GM19328 (cell line): Measurements from ENCODE around the gene HES5.

ENCODE experiments used
- ATAC-seq: cut with Tn5 transposase; IDR thresholded peaks from one replicate; pipeline ENCODE4 v1.9.1; 2021; ENCODE audit warnings: mild to moderate bottlenecking, moderate library complexity; ENCODE audit not compliant: unreplicated experiment

Gene HES5

DNA sequence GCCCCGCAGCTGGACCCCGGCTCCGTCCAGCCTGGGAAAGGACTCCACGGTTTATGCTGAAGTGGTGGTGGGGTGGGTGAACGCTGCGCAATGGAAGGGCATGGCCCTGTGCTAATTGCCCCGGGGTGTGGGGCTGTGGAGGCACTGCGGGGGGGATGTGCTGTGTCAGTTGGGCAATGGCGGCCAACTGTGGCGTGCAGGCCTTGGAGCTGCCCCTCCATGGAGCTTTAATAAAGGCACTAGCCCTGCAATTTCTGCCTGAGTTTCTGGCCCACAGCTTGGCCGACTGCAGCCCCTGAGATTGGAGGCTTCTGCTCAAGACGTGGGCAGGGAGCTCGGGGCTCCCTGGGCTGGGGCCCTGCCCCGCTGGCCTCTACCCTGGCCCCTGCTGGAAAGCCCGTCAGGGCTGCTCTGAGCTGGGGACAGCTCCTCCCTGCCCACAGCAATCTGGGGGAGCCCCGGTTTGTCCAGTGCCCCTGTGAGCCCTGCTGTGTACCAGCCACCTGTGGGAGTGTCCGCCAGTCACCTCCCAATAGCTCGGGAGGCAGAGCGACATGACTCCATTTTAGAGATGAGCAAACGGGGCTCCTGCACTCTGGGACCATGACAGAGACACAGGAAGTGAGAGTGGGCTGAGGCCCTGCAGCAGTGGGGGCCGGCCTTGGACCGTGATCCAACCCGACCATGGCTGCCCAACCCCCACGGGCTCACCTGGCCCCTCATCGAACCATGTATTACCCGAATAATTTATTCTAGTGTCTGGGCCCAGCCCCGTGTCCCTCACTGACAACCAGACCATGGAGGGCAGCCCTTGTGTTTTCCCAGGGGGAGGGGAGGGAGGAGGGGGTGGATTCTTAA lies 17.4 kb upstream of the HES5 start:
- ATAC-seq = no peak

DNA sequence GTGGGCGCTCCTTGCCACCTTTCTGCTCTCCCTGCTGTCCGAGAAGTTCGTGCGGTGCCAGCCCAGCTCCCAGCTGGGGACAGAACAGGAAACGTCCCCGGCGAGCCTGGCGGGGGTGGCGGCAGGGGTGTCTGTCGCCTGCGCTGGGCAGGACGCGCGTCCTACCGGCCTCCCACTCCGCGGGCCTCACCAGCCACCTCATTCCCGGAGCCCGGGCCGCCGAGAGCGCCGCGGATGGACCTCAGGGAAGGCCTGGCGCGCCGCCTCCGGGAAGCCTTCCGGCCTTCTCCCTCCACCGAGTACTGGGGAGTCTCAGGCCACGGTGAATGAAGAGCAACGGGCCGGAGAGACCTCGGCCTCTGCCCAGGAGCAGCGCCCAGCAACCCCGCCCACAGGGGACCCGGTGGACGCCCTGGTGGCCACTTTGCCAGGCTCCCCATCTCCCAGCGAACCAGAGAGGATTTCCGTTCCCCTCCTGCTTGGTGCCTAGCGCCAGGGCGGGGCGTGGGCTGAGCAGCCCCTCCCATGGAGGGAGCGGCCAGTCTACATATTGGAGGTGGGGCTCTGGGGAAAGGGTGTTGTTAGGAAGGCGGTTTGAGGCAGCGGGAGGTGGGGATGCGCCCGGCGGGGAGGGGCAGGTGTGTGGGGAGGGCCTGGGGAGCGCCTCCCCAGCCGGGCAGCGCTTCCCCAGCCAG lies 16.6 kb upstream of the HES5 start:
- ATAC-seq = peak; percentile 30

DNA sequence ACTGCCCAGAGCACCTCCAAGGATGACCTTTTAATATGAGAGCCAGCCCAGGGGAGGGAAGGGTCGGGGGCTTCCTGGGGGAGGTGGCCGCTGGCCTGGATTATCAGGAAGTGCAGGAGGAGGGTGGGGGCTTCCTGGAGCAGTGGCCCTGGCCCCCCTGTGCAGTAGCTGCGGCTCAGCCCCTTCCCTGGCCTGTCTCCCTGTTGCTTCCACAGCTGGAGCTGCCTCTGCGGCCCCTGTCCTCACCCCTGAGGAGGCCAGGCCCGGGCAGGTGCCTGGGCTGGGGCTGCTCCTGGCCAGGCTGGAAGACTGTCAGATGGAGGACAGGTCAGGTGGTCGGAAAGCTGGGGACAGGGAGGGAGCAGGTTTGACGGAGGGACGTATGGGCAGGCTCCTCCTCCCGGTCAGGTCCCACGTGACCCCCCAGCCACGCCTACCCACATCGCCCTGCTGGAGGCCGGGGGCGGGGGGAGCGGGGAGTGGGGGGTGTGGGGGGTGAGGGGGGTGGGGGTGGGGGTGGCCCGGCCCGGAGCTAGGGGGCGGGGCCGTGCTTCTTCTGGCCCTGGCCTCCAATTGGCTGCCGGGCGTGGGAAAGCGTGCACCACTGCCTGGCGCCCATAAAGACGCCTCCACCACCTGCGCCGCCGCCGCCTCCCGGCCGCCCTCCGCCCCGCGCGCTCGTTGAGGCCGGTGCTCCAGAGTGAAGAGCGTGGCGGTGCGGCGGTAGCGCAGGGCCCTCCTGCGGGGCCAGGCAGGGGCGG lies 15.9 kb upstream of the HES5 start:
- peak; percentile 36 for ATAC-seq

DNA sequence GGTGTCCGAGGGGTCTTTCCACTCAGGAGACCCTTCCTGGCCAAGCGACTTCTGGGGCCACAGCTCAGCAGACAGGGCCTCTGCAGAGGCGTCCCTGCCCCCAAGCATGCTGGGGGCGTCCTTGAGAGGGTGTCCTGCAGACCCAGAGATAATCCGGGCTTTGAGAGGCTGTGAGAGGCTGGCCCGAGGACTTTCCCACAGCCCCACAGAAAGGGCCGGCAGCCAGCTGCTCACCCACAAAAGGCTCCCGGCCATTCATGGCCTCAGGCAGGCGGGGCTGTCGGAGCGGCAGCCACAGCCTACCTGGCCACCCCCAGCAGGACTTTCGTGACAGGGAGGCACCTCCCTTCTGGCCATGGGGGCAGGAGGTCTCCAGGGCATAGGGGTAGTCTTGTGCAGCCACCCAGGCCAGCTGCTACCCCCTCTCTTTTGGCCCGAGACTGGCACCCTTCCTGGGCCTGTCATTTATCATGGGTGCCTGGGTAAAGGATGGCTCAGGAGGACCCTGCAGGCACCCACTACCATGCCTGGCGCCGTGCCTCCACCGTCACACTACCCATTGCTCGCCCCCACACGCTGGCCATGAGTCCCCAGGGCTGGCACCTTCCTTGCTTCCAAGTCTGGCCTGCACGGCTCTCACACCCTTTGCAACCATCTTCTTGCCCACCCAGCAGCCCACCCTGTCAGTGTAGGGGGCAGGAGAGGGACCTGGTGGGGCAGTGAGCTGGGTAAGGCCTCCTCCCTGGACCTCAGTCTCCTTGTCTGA lies 15.0 kb upstream of the HES5 start:
- ATAC-seq = no peak

DNA sequence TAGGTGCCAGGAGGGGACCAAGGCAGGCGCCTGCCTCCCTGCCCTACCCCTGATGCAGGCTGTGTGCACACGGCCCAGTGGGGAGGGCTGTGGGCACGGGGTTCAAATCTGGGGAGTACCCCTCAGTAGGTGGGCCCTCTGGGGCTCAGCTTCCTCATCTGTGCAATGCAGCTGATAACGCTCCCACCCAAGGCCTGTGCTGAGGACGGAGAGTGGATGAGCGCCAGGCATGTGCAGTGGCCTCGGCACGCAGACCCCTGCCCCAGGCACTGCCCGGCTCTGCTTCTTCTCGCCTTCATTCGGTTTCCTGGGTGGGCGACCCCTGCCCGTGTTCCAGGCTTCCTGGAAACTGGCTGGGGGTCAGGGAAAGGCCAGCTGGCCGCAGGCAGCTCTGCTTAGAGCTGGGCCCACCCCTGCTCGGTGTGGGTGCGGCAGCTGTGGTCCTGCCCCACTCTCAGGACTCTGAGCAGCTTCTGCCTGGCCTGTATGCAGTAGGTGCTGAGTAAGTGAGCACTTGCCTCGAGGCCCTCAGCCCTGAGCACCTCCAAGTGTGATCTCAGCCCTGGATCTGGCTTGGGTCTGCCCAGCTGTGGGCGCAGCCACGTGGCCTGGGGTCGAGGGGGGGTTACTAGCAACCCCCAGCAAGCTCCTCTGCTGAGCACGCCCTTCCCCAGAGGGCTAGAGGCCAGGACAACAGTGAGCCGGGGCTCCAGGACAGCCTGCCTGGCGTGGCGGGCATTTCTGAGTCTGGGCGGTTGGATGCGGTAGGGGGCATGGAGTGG lies 14.2 kb upstream of the HES5 start:
- no peak for ATAC-seq

DNA sequence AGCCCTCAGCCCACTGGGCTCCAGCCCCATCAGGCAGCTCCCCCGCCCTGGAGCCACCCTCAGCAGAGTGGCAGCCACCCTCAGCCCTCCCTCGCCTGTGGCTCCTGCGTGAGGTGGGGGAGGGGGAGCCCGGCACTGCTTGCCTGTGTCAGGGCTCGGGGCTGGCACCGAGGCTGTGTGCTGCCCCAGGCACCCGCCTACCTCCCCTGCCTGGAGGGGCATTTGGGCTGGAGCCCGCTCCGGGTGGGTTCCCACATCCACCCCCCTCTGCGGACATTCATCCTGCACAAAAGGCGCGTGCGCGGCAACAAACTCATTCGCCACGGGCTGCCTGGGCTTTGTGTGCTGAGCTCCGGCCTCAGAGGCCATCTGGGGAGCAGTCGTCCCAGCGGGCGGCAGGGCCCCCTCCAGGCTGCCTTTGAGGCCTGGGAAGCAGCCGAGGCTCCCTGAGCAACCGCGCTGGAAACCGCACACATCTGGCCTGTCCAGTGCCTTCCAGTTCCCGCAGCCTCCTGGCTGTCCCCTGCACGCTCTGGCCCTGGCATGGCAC lies 13.6 kb upstream of the HES5 start:
- ATAC-seq = no peak

DNA sequence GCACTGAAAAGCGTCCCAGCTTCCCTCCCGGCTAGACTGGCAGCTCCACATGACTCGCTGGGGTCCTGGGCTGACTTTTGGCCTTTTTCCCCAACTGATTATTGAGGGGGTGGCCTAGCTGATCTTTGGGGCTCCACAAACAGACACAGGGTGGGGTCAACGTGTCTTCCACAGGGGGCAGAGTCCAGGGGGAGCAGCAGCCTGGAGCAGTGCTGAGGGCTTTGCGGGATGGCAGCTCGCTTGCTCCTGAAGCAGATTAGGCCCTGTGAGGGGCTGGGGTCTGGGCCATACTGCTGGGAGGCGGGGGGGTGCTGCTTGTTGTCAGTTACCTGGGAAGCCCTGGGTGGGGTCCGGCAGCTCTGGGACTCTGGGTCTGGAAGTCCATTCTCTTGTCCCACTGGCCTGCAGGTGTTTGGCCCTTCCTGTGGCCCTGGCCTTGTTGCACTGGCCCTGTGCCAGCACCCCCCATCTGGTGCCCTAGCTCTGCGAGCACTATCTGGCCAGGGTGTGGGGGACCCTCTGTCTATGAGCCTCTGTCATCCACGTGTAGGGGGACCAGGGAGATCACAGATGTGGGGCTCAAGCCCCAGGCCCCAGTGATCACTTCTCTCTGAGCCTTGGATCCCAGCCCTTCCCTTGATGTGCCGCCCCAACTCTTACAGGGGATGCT lies 12.3 kb upstream of the HES5 start:
- no peak for ATAC-seq

DNA sequence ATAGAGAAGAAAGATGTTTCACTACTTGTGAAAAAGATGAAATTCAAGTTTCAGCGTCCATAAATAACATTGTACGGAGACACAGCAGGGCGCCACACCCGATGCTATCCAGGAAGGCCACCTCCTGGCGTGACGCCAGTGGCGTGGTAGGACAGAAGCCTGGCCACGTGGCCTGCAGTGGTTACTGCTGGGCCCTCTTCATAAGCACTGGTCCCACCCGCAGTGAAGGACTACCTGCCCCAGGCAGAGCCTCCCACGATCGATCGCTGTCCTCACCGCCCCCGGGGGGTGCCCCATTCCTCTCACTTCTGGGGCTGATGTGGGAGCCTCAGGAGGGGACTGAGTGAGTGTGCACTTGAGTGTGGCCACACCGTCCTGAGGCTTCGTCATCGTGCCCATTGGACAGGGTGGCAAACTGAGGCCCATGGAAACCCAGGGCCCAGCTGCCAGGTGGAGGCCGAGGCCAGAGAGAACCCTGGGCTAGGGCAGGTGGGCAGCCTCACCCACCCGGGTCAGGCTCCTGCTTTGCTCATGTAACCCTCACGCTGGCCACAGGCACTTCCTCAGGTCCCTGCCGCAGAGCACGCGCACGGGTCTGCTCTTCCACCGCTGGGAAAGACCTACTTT lies 11.7 kb upstream of the HES5 start:
- ATAC-seq = no peak

DNA sequence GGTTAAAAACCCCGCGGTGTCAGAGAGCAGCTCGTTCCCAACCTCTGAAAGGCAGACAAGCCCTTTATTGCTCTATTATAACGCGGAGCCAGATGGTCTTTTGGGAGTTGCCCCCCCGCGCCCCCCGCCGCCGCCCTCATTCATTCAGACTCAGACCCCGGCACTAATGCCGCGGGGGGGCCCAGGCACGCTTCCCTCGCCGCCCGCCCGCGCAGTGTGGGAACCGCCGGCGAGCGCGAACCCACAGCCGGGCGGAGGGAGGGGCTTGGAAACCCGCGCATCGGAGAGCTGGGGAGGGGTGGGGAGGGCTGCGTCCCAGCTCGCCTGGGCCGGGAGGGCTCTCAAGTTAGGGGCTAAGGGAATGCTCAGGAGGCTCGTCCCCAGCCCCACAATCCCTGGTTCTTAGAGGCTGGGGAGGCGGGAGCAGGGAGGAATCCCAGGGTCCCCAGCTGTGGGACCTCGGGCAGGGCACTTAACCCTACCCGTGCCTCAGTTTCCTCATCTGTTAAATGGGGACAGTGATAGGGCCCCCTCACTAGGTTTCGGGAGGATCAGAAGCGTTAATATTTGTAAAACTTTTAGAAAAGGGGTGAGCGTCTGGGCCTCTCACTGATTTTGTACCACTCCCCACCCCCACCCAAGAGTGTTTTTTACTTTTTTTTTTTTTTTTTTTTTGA lies 10.9 kb upstream of the HES5 start:
- no peak for ATAC-seq

DNA sequence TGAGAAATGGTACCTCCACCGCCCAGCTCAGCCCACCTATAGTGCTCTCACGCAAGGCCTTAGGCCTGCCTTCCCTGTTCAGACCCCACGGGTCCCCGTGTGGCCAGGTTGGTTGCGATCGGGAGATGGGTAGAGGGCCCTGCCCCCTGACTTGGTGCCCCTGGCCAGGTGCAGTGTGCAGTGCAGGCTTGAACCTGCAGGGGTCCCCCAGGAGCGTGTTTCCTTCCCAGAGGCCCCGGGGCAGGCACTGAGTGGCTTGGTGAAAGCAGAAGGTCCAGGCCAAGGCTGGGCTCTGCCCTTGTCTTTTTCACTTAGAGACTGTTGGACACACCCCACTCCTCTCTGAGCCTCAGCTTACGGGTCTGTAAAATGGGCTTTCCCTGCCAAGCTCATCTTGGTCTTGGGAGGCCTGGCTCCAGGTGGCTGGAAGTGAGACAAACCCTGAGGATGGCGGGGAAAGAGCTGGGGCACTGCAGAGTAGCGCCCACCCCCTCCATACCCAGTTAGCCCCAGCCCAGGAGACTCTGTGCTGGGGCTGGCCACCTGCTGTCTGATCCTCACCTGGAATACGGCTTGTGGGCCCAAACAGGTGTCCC lies 9.3 kb upstream of the HES5 start:
- ATAC-seq = no peak

DNA sequence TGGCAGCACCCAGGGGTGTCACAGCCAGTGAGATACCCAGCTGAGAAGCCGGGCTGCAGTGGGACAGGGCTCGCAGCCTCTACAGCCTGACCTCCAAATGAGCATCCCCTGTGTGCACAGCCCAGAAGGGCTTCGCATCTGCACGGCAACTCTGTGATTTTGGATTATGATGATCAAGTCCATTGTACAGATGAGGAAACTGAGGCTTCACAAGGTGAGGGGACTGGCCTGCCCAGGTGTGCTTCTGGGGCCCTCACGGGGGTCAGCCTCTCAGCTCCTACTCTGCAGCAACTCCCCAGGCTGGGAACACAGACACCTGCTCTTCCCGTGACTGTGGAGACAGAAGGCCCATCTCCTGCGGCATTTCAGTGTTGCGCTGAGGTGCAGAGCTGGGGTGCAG lies 8.8 kb upstream of the HES5 start:
- no peak for ATAC-seq

DNA sequence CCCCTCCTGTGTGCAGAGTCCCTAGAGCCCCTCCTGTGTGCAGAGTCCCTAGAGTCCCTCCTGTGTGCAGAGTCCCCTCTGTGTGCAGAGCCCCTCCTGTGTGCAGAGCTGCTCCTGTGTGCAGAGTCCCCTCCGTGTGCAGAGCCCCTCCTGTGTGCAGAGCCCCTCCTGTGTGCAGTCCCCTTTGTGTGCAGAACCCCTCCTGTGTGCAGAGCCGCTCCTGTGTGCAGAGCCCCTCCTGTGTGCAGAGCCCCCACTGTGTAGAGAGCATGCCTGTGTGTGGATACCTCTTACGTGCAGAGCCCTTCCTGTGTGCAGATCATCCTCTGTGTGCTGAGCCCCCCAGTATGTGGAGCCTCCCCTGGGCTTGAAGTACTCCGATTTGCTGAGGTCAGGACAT lies 8.3 kb upstream of the HES5 start:
- no peak for ATAC-seq

DNA sequence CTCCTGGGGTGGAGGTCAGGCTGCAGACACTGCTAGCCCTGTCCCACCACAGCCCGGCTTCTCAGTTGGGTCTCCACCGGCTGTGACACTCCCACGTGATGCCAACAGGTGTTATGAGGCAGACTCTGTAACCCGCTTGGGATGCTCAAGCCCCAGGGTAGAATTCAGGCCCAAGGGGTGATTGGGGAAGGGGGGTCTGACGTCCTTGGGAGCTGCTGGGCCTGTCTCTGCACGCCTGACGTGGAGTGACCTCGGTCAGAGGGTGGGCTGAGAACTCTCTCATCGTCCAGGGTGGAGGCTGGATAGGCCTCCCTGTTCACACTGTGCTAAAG lies 7.7 kb upstream of the HES5 start:
- ATAC-seq = no peak

DNA sequence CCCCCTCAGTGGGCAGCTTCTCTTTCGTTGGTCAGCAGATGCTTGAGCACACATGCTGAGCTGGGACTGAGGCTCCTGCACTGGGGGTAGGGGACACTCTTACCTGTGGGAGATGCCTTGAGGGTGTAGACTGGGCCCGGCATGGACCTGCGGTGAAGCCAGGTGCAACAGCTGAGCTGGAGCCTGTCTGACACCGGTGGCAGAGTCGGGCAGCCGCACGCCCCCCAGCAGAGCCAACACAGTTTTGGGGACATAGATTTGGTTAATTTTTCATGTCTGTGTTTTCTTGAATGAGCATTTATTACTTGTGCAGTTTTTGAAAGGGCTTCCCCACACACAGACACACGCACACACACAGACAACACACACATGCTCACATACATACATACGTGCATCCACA lies 5.9 kb upstream of the HES5 start:
- ATAC-seq = no peak

DNA sequence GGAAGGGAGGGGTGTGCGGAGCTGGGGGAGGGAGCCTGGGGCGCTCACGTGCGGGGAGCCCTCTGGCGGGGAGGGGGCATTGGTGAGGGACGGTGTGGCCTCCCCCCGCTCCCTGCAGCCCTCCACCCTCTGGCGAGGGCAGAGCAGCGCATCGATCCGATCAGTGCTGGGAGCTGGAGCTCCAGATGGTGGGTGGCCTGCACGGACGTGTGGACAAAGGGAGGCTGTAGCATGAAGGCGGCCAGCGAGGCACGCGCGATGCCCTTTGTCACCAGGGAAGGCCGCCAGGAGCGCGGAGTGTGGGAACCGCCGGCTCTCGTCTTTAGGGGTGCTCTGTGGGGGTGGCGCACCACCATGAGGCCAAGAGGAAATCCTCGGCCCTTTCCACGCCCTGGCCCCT lies 5.4 kb upstream of the HES5 start:
- no peak for ATAC-seq

DNA sequence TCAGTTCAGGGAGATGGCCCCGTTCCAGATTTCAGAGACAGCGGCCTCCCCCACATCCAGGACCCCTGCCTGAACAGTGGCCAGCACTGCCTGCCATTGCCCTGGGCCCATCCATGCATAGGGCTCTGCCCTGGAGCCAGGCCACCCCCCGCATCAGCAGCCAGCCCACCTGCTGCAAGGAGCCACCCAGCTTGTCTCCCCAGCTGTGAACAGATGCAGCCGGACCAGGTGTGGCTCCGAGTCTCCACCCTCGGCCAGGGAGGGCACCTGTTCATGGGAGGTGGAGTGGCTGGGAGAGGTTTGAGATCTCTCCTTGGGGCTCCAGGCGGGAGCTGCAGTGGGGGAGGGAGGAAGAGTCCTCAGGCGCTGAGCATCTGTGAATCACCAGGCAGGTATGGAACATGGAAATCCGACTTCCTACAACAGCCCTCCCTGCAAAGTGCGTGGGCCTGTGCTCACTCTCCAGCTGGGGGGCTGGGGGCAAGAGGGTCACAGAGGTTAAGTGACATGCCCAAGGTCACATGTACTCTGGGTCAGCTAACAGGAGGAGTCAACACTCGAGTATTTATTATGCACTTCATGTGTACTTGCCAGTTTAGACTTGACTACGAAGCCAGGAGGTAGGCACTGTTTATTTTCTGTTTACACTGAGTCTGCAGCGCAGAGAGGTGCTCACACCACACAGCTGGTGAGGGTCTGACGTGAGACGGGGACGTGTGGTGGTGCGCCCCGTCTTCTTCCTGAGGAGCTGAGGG lies 4.8 kb upstream of the HES5 start:
- ATAC-seq = no peak

DNA sequence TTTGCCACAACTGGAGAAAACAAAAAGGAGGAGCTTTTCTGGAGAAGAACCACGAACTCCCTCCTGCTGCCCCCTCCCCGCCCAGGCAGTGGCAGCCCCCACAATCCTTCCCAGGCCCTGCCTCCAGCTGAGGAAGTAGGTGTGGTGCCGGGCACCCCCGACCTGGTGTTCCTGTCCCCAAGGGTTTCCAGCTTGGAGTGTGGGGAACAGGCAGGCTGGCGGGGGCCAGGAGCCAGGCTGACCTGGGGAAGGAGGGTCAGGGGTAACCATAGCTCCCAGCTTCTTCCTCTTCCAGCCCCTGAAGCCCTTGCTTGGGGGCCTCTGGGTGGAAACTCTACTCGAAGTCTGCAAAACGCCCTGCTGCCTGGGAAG lies 4.2 kb upstream of the HES5 start:
- no peak for ATAC-seq

DNA sequence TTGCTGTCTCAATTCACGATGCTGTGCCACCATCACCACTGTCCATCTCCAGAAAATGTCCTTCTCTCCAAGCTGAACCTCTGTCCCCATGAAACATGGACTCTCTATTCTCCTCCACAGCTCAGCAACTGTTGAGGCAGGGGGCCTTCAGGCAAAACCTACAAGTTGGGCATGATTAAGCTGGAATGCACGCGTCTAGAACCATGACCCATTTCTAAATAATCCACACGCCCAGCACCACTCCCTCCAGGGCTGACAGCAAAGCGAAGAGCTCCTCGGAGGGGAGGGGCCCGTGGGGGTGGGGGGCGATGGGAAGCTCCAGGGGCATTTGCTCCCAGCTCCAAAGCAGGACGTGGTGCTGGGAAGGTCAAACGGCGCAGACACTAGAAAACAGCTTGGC lies 3.3 kb upstream of the HES5 start:
- ATAC-seq = no peak
